Transverse colon (tissue), 3 donors: ENCODE measurements around the gene CTNNBL1.

Experiments
- CTCF ChIP-seq, 5 experiments: fragments of 200-600 bp in 3 of 5; fragments of 450-650 bp in 2 of 5; sonication (generic) in 3 of 5; IDR thresholded peaks; 1 replicate in 2 of 5; 2 replicates in 3 of 5; pipeline ENCODE4 v1.5.1; 2016 to 2017; ENCODE audit warnings: antibody characterized with exemption in 5 of 5, inconsistent platforms in 3 of 5, mild to moderate bottlenecking in 2 of 5, moderate library complexity in 1 of 5
- POLR2A ChIP-seq: fragments of 450-650 bp; IDR thresholded peaks from one replicate; pipeline ENCODE4 v1.6.1; 2016; ENCODE audit warnings: antibody characterized with exemption, mild to moderate bottlenecking, moderate library complexity

- TF ChIP-seq POLR2A (no peak), CTCF (IDR thresholded peaks at IDR 0.05) (no peak)
Observed at GRCh38 chr20:37876863-37877262, 183.0 kb downstream of the CTNNBL1 start.
